Spleen (tissue), 7 donors: ENCODE data around the gene FAM234B.

ENCODE experiments used
- POLR2A ChIP-seq, 3 donors: fragments of 450-650 bp; IDR thresholded peaks; one replicate each; pipeline ENCODE4 v1.5.1; 2017; ENCODE audit warnings: antibody characterized with exemption in 3 of 3, mild to moderate bottlenecking in 1 of 3
- TF ChIP-seq, protein P1 (sequence below), 11 experiments: fragments of 200-600 bp in 7 of 11; fragments of 450-650 bp in 4 of 11; sonication (generic) in 4 of 11; IDR thresholded peaks in 8 of 11; conservative IDR thresholded peaks in 3 of 11; 1 replicate in 7 of 11; 2 replicates in 4 of 11; pipeline versions ENCODE4 v1.4.0 to v1.8.0; 2016 to 2021; ENCODE audit warnings: antibody characterized with exemption in 11 of 11, inconsistent platforms in 4 of 11, mild to moderate bottlenecking in 1 of 11
- donor health status: DM: no; HTN: no; CAD: no; lungs with moderate emphysema.
- donor health status: DM: no; HTN: no; CAD: no.
- donor health status: DM: no; HTN: no; CAD: no.

- TF ChIP-seq, protein P1, sequence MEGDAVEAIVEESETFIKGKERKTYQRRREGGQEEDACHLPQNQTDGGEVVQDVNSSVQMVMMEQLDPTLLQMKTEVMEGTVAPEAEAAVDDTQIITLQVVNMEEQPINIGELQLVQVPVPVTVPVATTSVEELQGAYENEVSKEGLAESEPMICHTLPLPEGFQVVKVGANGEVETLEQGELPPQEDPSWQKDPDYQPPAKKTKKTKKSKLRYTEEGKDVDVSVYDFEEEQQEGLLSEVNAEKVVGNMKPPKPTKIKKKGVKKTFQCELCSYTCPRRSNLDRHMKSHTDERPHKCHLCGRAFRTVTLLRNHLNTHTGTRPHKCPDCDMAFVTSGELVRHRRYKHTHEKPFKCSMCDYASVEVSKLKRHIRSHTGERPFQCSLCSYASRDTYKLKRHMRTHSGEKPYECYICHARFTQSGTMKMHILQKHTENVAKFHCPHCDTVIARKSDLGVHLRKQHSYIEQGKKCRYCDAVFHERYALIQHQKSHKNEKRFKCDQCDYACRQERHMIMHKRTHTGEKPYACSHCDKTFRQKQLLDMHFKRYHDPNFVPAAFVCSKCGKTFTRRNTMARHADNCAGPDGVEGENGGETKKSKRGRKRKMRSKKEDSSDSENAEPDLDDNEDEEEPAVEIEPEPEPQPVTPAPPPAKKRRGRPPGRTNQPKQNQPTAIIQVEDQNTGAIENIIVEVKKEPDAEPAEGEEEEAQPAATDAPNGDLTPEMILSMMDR (IDR thresholded peaks at IDR 0.05 in 8 of 11, conservative IDR thresholded peaks at IDR 0.05 in 3 of 11): no peak
- TF ChIP-seq POLR2A (IDR thresholded peaks at IDR 0.05): no peak
Observed at GRCh38 chr12:13119826-13120225, 75.6 kb downstream of the FAM234B start.
